ENCODE measurements around the gene ATAT1.

ATAT1 gene

GRCh38 chr6:30626484-30627366 is at the start of gene ATAT1:
Gene ATAT1, plus strand, starts transcription at chr6:30626874.
- TF ChIP-seq GATA2 (IDR thresholded peaks at IDR 0.05; ENCODE audit: low read depth, low read length) (peak; percentile 6; the same call in 1 of the 2 replicates), GATA3 (IDR thresholded peaks at IDR 0.05; ENCODE audit: low read depth, low read length) (no peak)

- TF ChIP-seq GATA3 (IDR thresholded peaks at IDR 0.05; ENCODE audit: low read depth, low read length) (no peak), GATA2 (IDR thresholded peaks at IDR 0.05; ENCODE audit: low read depth, low read length) (no peak)
These were observed 48.6 kb upstream of the ATAT1 start for GRCh38 chr6:30578051-30578450.

GRCh38 chr6:30583921-30584320 is 42.8 kb upstream of the ATAT1 start:
- TF ChIP-seq GATA2 (IDR thresholded peaks at IDR 0.05; ENCODE audit: low read depth, low read length) (no peak), GATA3 (IDR thresholded peaks at IDR 0.05; ENCODE audit: low read depth, low read length) (no peak)

- no peak for TF ChIP-seq GATA3 (IDR thresholded peaks at IDR 0.05; ENCODE audit: low read depth, low read length)
- no peak for TF ChIP-seq GATA2 (IDR thresholded peaks at IDR 0.05; ENCODE audit: low read depth, low read length)
These were observed 36.8 kb upstream of the ATAT1 start for GRCh38 chr6:30589754-30590358.

GRCh38 chr6:30590509-30590908 is 36.2 kb upstream of the ATAT1 start:
- TF ChIP-seq GATA3 (IDR thresholded peaks at IDR 0.05; ENCODE audit: low read depth, low read length) (no peak), GATA2 (IDR thresholded peaks at IDR 0.05; ENCODE audit: low read depth, low read length) (no peak)

- TF ChIP-seq GATA2 (IDR thresholded peaks at IDR 0.05; ENCODE audit: low read depth, low read length) = no peak
- TF ChIP-seq GATA3 (IDR thresholded peaks at IDR 0.05; ENCODE audit: low read depth, low read length) = no peak
These were observed 35.7 kb upstream of the ATAT1 start for GRCh38 chr6:30591008-30591407.

- TF ChIP-seq GATA3 (IDR thresholded peaks at IDR 0.05; ENCODE audit: low read depth, low read length) (no peak), GATA2 (IDR thresholded peaks at IDR 0.05; ENCODE audit: low read depth, low read length) (no peak)
These were observed 34.4 kb upstream of the ATAT1 start for GRCh38 chr6:30592287-30592686.

- TF ChIP-seq GATA2 (IDR thresholded peaks at IDR 0.05; ENCODE audit: low read depth, low read length) = no peak
- TF ChIP-seq GATA3 (IDR thresholded peaks at IDR 0.05; ENCODE audit: low read depth, low read length) = no peak
These were observed 27.6 kb upstream of the ATAT1 start for GRCh38 chr6:30598912-30599624.

GRCh38 chr6:30599625-30600324 is 26.9 kb upstream of the ATAT1 start:
- TF ChIP-seq GATA2 (IDR thresholded peaks at IDR 0.05; ENCODE audit: low read depth, low read length) = no peak
- no peak for TF ChIP-seq GATA3 (IDR thresholded peaks at IDR 0.05; ENCODE audit: low read depth, low read length)

GRCh38 chr6:30600451-30600961 is 26.2 kb upstream of the ATAT1 start:
- TF ChIP-seq GATA2 (IDR thresholded peaks at IDR 0.05; ENCODE audit: low read depth, low read length) = no peak

GRCh38 chr6:30601436-30601814 is 25.2 kb upstream of the ATAT1 start:
- TF ChIP-seq GATA3 (IDR thresholded peaks at IDR 0.05; ENCODE audit: low read depth, low read length) = no peak
- TF ChIP-seq GATA2 (IDR thresholded peaks at IDR 0.05; ENCODE audit: low read depth, low read length) = no peak

GRCh38 chr6:30601815-30602641 is 24.6 kb upstream of the ATAT1 start:
- no peak for TF ChIP-seq GATA3 (IDR thresholded peaks at IDR 0.05; ENCODE audit: low read depth, low read length)
- no peak for TF ChIP-seq GATA2 (IDR thresholded peaks at IDR 0.05; ENCODE audit: low read depth, low read length)

- TF ChIP-seq GATA3 (IDR thresholded peaks at IDR 0.05; ENCODE audit: low read depth, low read length) (no peak), GATA2 (IDR thresholded peaks at IDR 0.05; ENCODE audit: low read depth, low read length) (no peak)
These were observed 22.7 kb upstream of the ATAT1 start for GRCh38 chr6:30603961-30604360.

Data from SH-SY5Y (cell line).